HG02571 (cell line): ENCODE data around the gene ABLIM1.
A peak's percentile ranks its signal among the peaks of the same experiment; 100 is the strongest.

Source experiments
- ATAC-seq: cut with Tn5 transposase; IDR thresholded peaks from one replicate; pipeline ENCODE4 v1.9.1; 2021; ENCODE audit warnings: mild to moderate bottlenecking, moderate library complexity; ENCODE audit not compliant: unreplicated experiment

Gene ABLIM1

GRCh38 chr10:114397651-114398145 is 260.4 kb downstream of the ABLIM1 start:
- no peak for ATAC-seq

- no peak for ATAC-seq
These were observed 261.6 kb downstream of the ABLIM1 start for GRCh38 chr10:114396464-114396863.

GRCh38 chr10:114395366-114396022 is 262.6 kb downstream of the ABLIM1 start:
- ATAC-seq = peak; percentile 57

- ATAC-seq = no peak
These were observed 263.5 kb downstream of the ABLIM1 start for GRCh38 chr10:114394531-114394930.

GRCh38 chr10:114393886-114394285 is 264.2 kb downstream of the ABLIM1 start:
- no peak for ATAC-seq

- no peak for ATAC-seq
These were observed 264.6 kb downstream of the ABLIM1 start for GRCh38 chr10:114393482-114393881.

GRCh38 chr10:114392112-114392835 is 265.8 kb downstream of the ABLIM1 start:
- ATAC-seq = no peak

- ATAC-seq = no peak
These were observed 266.5 kb downstream of the ABLIM1 start for GRCh38 chr10:114391599-114391998.

GRCh38 chr10:114389426-114389825 is 268.6 kb downstream of the ABLIM1 start:
- no peak for ATAC-seq

- no peak for ATAC-seq
These were observed 269.8 kb downstream of the ABLIM1 start for GRCh38 chr10:114388275-114388674.

- ATAC-seq = no peak
These were observed 270.3 kb downstream of the ABLIM1 start for GRCh38 chr10:114387784-114388183.

- ATAC-seq = no peak
These were observed 271.6 kb downstream of the ABLIM1 start for GRCh38 chr10:114386452-114386851.

- ATAC-seq = no peak
These were observed 272.5 kb downstream of the ABLIM1 start for GRCh38 chr10:114385557-114385956.

GRCh38 chr10:114384601-114385000 is 273.5 kb downstream of the ABLIM1 start:
- no peak for ATAC-seq

- ATAC-seq = no peak
These were observed 273.9 kb downstream of the ABLIM1 start for GRCh38 chr10:114384181-114384580.
